ENCODE data around the gene AFP.

- TF ChIP-seq CTCF (CRISPR knock-in tag; IDR thresholded peaks at IDR 0.05) (no peak), CREB1 (IDR thresholded peaks at IDR 0.05) (no peak), CREB1 (CRISPR knock-in tag; IDR thresholded peaks at IDR 0.05) (no peak)
These were observed 25.0 kb downstream of the AFP start for GRCh38 chr4:73460913-73461522.
